ENCODE measurements around the gene HDAC3.

DNA sequence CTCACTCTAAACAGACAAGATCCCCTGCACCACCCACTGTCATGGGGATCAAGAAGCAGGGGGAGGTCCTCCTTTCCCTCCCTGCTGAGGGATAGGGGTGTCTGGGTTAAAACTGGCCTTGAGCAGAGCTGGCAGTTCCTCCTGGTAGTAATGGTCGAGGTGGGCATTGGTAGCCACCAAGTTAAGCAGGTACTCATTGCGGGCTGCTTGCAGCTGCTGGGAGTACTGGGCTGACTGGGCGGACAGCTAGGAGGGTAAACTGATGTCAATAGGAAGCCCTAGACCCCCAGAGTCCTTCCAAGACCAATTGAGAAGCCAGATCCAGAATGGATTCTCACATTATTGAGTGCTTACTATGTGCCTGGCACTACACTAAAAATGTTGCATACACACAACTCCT is 11.2 kb upstream of the HDAC3 start:
- TF ChIP-seq PPARA (CRISPR knock-in tag; IDR thresholded peaks at IDR 0.05; ENCODE audit: borderline replicate concordance) (no peak), RARB (CRISPR knock-in tag; IDR thresholded peaks at IDR 0.05) (no peak), ZNF565 (CRISPR knock-in tag; conservative IDR thresholded peaks at IDR 0.05; ENCODE audit: low read depth) (no peak), ESRRG (CRISPR knock-in tag; IDR thresholded peaks at IDR 0.05) (no peak)
- TF ChIP-seq, protein P1, sequence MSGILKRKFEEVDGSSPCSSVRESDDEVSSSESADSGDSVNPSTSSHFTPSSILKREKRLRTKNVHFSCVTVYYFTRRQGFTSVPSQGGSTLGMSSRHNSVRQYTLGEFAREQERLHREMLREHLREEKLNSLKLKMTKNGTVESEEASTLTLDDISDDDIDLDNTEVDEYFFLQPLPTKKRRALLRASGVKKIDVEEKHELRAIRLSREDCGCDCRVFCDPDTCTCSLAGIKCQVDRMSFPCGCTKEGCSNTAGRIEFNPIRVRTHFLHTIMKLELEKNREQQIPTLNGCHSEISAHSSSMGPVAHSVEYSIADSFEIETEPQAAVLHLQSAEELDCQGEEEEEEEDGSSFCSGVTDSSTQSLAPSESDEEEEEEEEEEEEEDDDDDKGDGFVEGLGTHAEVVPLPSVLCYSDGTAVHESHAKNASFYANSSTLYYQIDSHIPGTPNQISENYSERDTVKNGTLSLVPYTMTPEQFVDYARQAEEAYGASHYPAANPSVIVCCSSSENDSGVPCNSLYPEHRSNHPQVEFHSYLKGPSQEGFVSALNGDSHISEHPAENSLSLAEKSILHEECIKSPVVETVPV (CRISPR knock-in tag; IDR thresholded peaks at IDR 0.05), result no peak
